Tibial nerve (tissue), 4 donors: ENCODE measurements around the gene VEGFA. TPM values are rescaled to one million over a fixed set of nuclear protein-coding genes. Genes with fewer than 3 reads are reported as not detected.

Experiments used
- DNase-seq, 2 donors: peaks; one replicate each; pipeline ENCODE4 v3.0.0-alpha.2; 2019; ENCODE audit warnings: low spot score in 2 of 2
- H3K27ac ChIP-seq, 4 donors: fragments of 200-600 bp; sonication (generic) in 3 of 4; one replicate each; pipeline ENCODE4 v1.5.1; 2017 to 2019; ENCODE audit warnings: mild to moderate bottlenecking in 1 of 4
- H3K27me3 ChIP-seq, 2 donors: fragments of 200-600 bp; sonication (generic) in 1 of 2; one replicate each; pipeline versions ENCODE4 v1.5.1 to v1.6.0; 2017 to 2019
- H3K36me3 ChIP-seq, 3 donors: fragments of 200-600 bp; sonication (generic); one replicate each; pipeline ENCODE4 v1.5.1; 2018 to 2019
- H3K4me1 ChIP-seq, 4 donors: fragments of 200-600 bp; sonication (generic) in 3 of 4; one replicate each; pipeline ENCODE4 v1.5.1; 2017 to 2019
- H3K4me3 ChIP-seq, 4 donors: fragments of 200-600 bp; sonication (generic) in 3 of 4; one replicate each; pipeline ENCODE4 v1.5.1; 2017 to 2019; ENCODE audit warnings: mild to moderate bottlenecking in 1 of 4, moderate library complexity in 1 of 4
- H3K9me3 ChIP-seq, 4 donors: fragments of 200-600 bp; sonication (generic) in 3 of 4; one replicate each; pipeline ENCODE4 v1.5.1; 2017 to 2019
- EP300 ChIP-seq, 2 donors: sonication (generic); formaldehyde crosslinking; IDR thresholded peaks; one replicate each; pipeline ENCODE4 v1.6.1; 2017; ENCODE audit warnings: antibody characterized with exemption in 2 of 2, mild to moderate bottlenecking in 1 of 2
- POLR2A ChIP-seq, 2 donors: fragments of 450-650 bp; IDR thresholded peaks; one replicate each; pipeline ENCODE4 v1.6.1; 2017; ENCODE audit warnings: antibody characterized with exemption in 2 of 2, mild to moderate bottlenecking in 2 of 2, moderate library complexity in 2 of 2
- WGBS, 2 donors: methylation state at CpG; one replicate each; pipeline ENCODE4 v1.1.5; 2018; 5-methylcytosine and 5-hydroxymethylcytosine counted together
- total RNA-seq, 4 donors: library from RNA; depleted of rRNA; stranded (reverse); fragments of >200 nt; gene quantifications; one replicate each; pipeline ENCODE4 v1.1.0, GENCODE V29; 2016
- TF ChIP-seq, protein P1 (sequence below), 5 experiments: fragments of 200-600 bp in 3 of 5; fragments of 450-650 bp in 2 of 5; sonication (generic) in 3 of 5; IDR thresholded peaks; one replicate each; pipeline ENCODE4 v1.5.1; 2016 to 2019; ENCODE audit warnings: antibody characterized with exemption in 5 of 5, mild to moderate bottlenecking in 3 of 5, moderate library complexity in 2 of 5

The VEGFA gene
- total RNA-seq, 4 donors from 2014 or later: 175 to 220 (median 177) TPM

DNA sequence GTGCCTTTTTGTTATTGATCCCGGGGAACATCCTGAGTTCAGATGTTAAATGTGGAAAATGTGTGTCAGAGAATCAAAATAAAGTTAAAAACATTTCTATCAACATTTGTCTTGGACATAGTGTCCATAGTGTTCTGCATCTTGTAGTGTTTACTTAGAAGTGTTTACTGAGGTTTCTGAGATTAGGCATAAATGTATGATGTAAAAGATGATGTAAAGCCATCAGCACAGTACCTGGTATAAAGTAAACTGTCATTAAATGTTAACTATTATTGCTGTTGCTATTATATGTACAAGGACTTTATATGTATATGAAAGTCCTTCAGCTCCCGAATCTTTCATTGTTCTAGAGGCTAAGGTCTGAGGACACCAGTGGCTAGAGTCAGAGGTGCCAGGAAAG, 28.2 kb upstream of the VEGFA start:
- Histone ChIP-seq H3K27me3 (no peaks in the 10 kb centered on the region), H3K36me3 (no peaks in the 10 kb centered on the region), H3K27ac (peak overlapping the region in 1 of 4 donors; percentile 72), H3K9me3 (no peaks in the 10 kb centered on the region), H3K4me1 (peaks cover 0 to 41% (median 0%) of the 10 kb centered on the region in 4 donors), H3K4me3 (no peak overlapping the region)
- TF ChIP-seq POLR2A (IDR thresholded peaks at IDR 0.05): no peak
- TF ChIP-seq, protein P1, sequence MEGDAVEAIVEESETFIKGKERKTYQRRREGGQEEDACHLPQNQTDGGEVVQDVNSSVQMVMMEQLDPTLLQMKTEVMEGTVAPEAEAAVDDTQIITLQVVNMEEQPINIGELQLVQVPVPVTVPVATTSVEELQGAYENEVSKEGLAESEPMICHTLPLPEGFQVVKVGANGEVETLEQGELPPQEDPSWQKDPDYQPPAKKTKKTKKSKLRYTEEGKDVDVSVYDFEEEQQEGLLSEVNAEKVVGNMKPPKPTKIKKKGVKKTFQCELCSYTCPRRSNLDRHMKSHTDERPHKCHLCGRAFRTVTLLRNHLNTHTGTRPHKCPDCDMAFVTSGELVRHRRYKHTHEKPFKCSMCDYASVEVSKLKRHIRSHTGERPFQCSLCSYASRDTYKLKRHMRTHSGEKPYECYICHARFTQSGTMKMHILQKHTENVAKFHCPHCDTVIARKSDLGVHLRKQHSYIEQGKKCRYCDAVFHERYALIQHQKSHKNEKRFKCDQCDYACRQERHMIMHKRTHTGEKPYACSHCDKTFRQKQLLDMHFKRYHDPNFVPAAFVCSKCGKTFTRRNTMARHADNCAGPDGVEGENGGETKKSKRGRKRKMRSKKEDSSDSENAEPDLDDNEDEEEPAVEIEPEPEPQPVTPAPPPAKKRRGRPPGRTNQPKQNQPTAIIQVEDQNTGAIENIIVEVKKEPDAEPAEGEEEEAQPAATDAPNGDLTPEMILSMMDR (IDR thresholded peaks at IDR 0.05): no peak
- no peak for TF ChIP-seq EP300 (IDR thresholded peaks at IDR 0.05)
- WGBS, 2 donors: 34 to 52% methylated on average over 2 of the region's 2 CpGs
- no peak for DNase-seq

DNA sequence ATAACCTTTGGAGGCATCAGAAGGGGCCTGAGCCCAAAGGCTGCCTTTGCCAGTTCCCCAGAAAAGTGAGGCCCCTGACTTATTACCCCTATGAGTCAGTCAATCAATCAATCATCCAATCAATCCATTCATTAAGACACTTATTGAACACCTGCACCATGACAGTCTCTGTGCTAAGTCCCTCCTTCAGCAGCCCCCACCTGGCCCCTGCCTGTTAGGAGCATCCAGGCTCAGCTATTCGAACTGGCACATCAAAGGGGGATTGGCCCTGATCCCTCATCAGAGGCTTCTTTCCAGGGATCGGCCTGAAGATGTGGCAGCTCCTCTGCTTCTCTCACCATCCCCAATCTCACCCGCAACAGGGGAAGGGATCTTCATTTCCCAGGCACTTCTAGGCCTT, 27.7 kb upstream of the VEGFA start:
- Histone ChIP-seq H3K4me1 (peaks cover 0 to 45% (median 0%) of the 10 kb centered on the region in 4 donors), H3K27ac (peak overlapping the region in 1 of 4 donors; percentile 63), H3K4me3 (no peak overlapping the region), H3K27me3 (no peaks in the 10 kb centered on the region), H3K9me3 (no peaks in the 10 kb centered on the region), H3K36me3 (no peaks in the 10 kb centered on the region)
- no peak for TF ChIP-seq POLR2A (IDR thresholded peaks at IDR 0.05)
- no peak for TF ChIP-seq EP300 (IDR thresholded peaks at IDR 0.05)
- TF ChIP-seq, protein P1 (IDR thresholded peaks at IDR 0.05): no peak
- WGBS, 2 donors: 85 to 92% methylated on average over 3 of the region's 3 CpGs
- no peak for DNase-seq

DNA sequence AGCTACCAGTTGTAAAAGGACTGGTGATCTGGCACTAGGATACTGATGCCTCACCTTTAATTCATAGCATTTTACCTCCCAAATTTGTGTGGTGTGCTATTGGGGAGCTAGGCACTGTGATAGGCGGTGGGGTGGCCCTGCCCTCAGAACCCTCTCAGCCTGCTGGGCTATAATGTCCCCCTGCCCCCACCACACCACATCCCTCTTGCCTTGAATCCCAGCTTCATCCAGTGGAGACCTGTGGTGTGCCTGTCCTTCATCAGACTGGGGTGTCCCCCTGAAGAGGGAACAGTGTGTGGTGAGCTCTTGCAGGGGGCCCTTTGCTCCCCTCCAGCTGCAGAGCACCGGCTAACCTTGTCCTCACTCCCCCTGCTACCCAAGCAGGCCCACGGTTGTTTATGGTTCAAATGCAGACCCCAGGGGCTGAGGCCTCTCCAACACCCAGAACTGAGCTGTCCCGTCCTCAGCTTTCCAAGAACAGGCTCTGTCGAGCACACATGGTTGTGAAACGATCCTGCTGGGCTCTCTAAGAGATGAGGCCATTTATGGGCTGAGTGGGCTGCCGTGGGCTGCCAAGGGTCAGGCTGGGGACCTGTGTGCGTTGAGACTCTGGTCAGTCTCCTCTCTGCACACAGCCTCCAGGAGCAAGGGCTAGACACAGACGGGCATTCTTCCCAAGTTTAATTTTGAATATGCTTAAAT, 26.9 kb upstream of the VEGFA start:
- H3K9me3 ChIP-seq: no peaks in the 10 kb centered on the region
- H3K4me3 ChIP-seq: no peak overlapping the region
- H3K27ac ChIP-seq: peak overlapping the region in 2 of 4 donors; percentile 4 to 32
- 52% methylated on average over 9 of the region's 9 CpGs for WGBS, 2 donors
- no peak for TF ChIP-seq POLR2A (IDR thresholded peaks at IDR 0.05)
- TF ChIP-seq, protein P1 (IDR thresholded peaks at IDR 0.05): no peak
- peak in 1 of 2 donors; percentile 4 for TF ChIP-seq EP300 (IDR thresholded peaks at IDR 0.05)
- no peaks in the 10 kb centered on the region for H3K27me3 ChIP-seq
- no peaks in the 10 kb centered on the region for H3K36me3 ChIP-seq
- DNase-seq: no peak
- peaks cover 0 to 45% (median 0%) of the 10 kb centered on the region in 4 donors for H3K4me1 ChIP-seq

GRCh38 chr6:43743682-43744381, 26.2 kb upstream of the VEGFA start:
- H3K27me3 ChIP-seq: no peaks in the 10 kb centered on the region
- peak overlapping the region in 2 of 4 donors; percentile 4 to 32 for H3K27ac ChIP-seq
- no peaks in the 10 kb centered on the region for H3K9me3 ChIP-seq
- TF ChIP-seq EP300 (IDR thresholded peaks at IDR 0.05): no peak
- TF ChIP-seq, protein P1 (IDR thresholded peaks at IDR 0.05): no peak
- TF ChIP-seq POLR2A (IDR thresholded peaks at IDR 0.05): no peak
- no peak overlapping the region for H3K4me3 ChIP-seq
- no peaks in the 10 kb centered on the region for H3K36me3 ChIP-seq
- DNase-seq: no peak
- WGBS, 2 donors: 56 to 64% methylated on average over 5 of the region's 5 CpGs
- peaks cover 0 to 45% (median 0%) of the 10 kb centered on the region in 4 donors for H3K4me1 ChIP-seq

- Histone ChIP-seq H3K4me3 (no peak overlapping the region), H3K9me3 (no peaks in the 10 kb centered on the region), H3K36me3 (no peaks in the 10 kb centered on the region), H3K4me1 (peaks cover 0 to 45% (median 0%) of the 10 kb centered on the region in 4 donors), H3K27ac (no peak overlapping the region), H3K27me3 (no peaks in the 10 kb centered on the region)
- TF ChIP-seq EP300 (IDR thresholded peaks at IDR 0.05) (no peak), POLR2A (IDR thresholded peaks at IDR 0.05) (no peak)
- TF ChIP-seq, protein P1 (IDR thresholded peaks at IDR 0.05): no peak
- 63 to 73% methylated on average over 8 of the region's 8 CpGs for WGBS, 2 donors
- DNase-seq: no peak
These were observed 25.5 kb upstream of the VEGFA start for GRCh38 chr6:43744491-43744890.
